ENCODE measurements around the gene TRAPPC13.

- TF ChIP-seq, protein P1, sequence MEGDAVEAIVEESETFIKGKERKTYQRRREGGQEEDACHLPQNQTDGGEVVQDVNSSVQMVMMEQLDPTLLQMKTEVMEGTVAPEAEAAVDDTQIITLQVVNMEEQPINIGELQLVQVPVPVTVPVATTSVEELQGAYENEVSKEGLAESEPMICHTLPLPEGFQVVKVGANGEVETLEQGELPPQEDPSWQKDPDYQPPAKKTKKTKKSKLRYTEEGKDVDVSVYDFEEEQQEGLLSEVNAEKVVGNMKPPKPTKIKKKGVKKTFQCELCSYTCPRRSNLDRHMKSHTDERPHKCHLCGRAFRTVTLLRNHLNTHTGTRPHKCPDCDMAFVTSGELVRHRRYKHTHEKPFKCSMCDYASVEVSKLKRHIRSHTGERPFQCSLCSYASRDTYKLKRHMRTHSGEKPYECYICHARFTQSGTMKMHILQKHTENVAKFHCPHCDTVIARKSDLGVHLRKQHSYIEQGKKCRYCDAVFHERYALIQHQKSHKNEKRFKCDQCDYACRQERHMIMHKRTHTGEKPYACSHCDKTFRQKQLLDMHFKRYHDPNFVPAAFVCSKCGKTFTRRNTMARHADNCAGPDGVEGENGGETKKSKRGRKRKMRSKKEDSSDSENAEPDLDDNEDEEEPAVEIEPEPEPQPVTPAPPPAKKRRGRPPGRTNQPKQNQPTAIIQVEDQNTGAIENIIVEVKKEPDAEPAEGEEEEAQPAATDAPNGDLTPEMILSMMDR (IDR thresholded peaks at IDR 0.05 in 8 of 11, conservative IDR thresholded peaks at IDR 0.05 in 3 of 11): no peak
- TF ChIP-seq POLR2A (IDR thresholded peaks at IDR 0.05): no peak
Observed at GRCh38 chr5:65620021-65620420, 4.8 kb upstream of the TRAPPC13 start.

Measured in spleen (tissue), 7 donors.